ENCODE measurements around the gene KCNJ15. TPM values are rescaled to one million over a fixed set of nuclear protein-coding genes. Genes with fewer than 3 reads are reported as not detected.

KCNJ15 gene
- total and polyA plus RNA-seq, 10 of the 15 experiments (the other 5 are each of a cell fraction or from before 2014, with no cell fraction given) = 0.05 to 2.7 (median 0.33) TPM; not detected in 6

DNA sequence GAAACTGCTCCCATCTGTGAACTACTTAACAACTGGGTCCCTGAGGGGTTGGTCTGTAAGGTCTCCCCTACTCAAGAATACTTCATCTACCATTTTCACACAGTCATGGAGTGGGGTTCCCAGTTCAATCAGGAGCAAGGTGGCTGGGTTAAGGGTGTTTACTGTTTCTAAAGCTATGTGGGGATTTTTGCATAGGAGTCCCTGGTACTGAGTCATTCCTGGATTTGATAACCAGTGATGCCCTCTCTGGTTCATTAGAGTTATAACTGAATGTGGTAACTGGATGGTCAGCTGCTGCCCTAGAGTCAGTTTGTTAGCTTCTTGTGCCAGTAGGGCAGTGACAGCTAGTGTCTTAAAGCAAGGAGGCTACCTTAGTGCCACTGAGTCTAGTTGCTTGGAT is 29.4 kb upstream of the KCNJ15 start (continued):
- TF ChIP-seq, protein P1, sequence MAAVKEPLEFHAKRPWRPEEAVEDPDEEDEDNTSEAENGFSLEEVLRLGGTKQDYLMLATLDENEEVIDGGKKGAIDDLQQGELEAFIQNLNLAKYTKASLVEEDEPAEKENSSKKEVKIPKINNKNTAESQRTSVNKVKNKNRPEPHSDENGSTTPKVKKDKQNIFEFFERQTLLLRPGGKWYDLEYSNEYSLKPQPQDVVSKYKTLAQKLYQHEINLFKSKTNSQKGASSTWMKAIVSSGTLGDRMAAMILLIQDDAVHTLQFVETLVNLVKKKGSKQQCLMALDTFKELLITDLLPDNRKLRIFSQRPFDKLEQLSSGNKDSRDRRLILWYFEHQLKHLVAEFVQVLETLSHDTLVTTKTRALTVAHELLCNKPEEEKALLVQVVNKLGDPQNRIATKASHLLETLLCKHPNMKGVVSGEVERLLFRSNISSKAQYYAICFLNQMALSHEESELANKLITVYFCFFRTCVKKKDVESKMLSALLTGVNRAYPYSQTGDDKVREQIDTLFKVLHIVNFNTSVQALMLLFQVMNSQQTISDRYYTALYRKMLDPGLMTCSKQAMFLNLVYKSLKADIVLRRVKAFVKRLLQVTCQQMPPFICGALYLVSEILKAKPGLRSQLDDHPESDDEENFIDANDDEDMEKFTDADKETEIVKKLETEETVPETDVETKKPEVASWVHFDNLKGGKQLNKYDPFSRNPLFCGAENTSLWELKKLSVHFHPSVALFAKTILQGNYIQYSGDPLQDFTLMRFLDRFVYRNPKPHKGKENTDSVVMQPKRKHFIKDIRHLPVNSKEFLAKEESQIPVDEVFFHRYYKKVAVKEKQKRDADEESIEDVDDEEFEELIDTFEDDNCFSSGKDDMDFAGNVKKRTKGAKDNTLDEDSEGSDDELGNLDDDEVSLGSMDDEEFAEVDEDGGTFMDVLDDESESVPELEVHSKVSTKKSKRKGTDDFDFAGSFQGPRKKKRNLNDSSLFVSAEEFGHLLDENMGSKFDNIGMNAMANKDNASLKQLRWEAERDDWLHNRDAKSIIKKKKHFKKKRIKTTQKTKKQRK (IDR thresholded peaks at IDR 0.05; ENCODE audit: low read depth, low read length) = no peak

GRCh38 chr21:38228115-38228514 is 28.7 kb upstream of the KCNJ15 start:
- no peaks in the 10 kb centered on the region for H3K36me3 ChIP-seq (ENCODE audit: control insufficient read depth in 2 of 2, insufficient read depth in 2 of 2, low read length in 1 of 2)
- in situ Hi-C loops (cut with MboI) (loop anchor here (25.0 kb wide), 1 partner anchor 1716 kb away; no protein-coding TSS in a partner anchor), intact Hi-C loops (cut with micrococcal nuclease; ENCODE audit: unreplicated experiment) (no loop called here)
- CTCF ChIA-PET = interaction anchor here (2.8 kb wide), 1 partner anchor 9 kb away, joined by 13 read pairs; no protein-coding TSS in a partner anchor
- no peak for ATAC-seq
- POLR2A ChIA-PET = no interaction called here
- no peak overlapping the region for H3K9ac ChIP-seq (ENCODE audit: control insufficient read depth, insufficient read depth, low read length)
- no peaks in the 10 kb centered on the region for H3K79me2 ChIP-seq (ENCODE audit: control insufficient read depth, insufficient read depth, low read length)
- BruUV-seq (replicated peaks) = no TSS peak
- no peak overlapping the region for H3K4me3 ChIP-seq
- peaks cover 18% of the 10 kb centered on the region for H3K9me3 ChIP-seq (replicated peaks; ENCODE audit: control insufficient read depth, insufficient read depth, low read length)
- H2AFZ ChIP-seq (ENCODE audit: control insufficient read depth, low read depth, low read length) = no peak overlapping the region
- RAD21 ChIA-PET (ENCODE audit: unreplicated experiment) = no interaction called here
- H3K27ac ChIP-seq (ENCODE audit: control insufficient read depth, insufficient read depth) = no peak overlapping the region
- 57% methylated on average over 6 of the region's 6 CpGs for WGBS (ENCODE audit: insufficient coverage, insufficient replicate concordance, low lambda C conversion rate, missing lambda C conversion rate)
- no peak overlapping the region for H3K4me2 ChIP-seq (ENCODE audit: control insufficient read depth, insufficient read depth)
- no peak for DNase-seq (ENCODE audit: low read depth, low spot score)
- H4K20me1 ChIP-seq (ENCODE audit: control insufficient read depth, insufficient read depth) = no peaks in the 10 kb centered on the region
- no peaks in the 10 kb centered on the region for H3K27me3 ChIP-seq (replicated peaks in 1 of 2; ENCODE audit: control insufficient read depth in 2 of 2, insufficient read depth in 2 of 2, low read length in 1 of 2)
- SMC1A ChIA-PET (ENCODE audit: uncharacterized antibody, unreplicated experiment) = interaction anchor here (0.9 kb wide), 1 partner anchor 39 kb away, joined by 3 read pairs; no protein-coding TSS in a partner anchor
- no peak for FAIRE-seq
- H3K4me1 ChIP-seq (ENCODE audit: control insufficient read depth, insufficient read depth, low read length) = no peaks in the 10 kb centered on the region
- TF ChIP-seq NFYB (IDR thresholded peaks at IDR 0.05; ENCODE audit: insufficient read depth, low read depth, low read length) (no peak), NFXL1 (IDR thresholded peaks at IDR 0.05; ENCODE audit: borderline replicate concordance) (no peak), MEF2B (IDR thresholded peaks at IDR 0.05; ENCODE audit: partially characterized antibody, poor library complexity, severe bottlenecking) (no peak), NR2C1 (IDR thresholded peaks at IDR 0.05) (no peak), MTA3 (IDR thresholded peaks at IDR 0.05; ENCODE audit: borderline replicate concordance, low read length) (no peak), EZH2 (IDR thresholded peaks at IDR 0.05; ENCODE audit: borderline replicate concordance, control insufficient read depth, low read depth, low read length) (no peak), CBFB (IDR thresholded peaks at IDR 0.05; ENCODE audit: low read depth) (no peak), BCL11A (IDR thresholded peaks at IDR 0.05; ENCODE audit: low read depth, low read length) (no peak), ZNF384 (IDR thresholded peaks at IDR 0.05; ENCODE audit: borderline replicate concordance, low read depth, low read length) (no peak), JUNB (IDR thresholded peaks at IDR 0.05) (no peak), ASH2L (IDR thresholded peaks at IDR 0.05; ENCODE audit: borderline replicate concordance, low read depth) (no peak), YY1 (IDR thresholded peaks at IDR 0.05; ENCODE audit: low read depth, low read length) (no peak), SREBF1 (IDR thresholded peaks at IDR 0.05; ENCODE audit: low read length) (no peak), CHD2 (IDR thresholded peaks at IDR 0.05; ENCODE audit: borderline replicate concordance, low read depth, low read length) (no peak), NR2C2 (IDR thresholded peaks at IDR 0.05; ENCODE audit: borderline replicate concordance, control insufficient read depth, insufficient read length, low read depth) (no peak), CBX5 (IDR thresholded peaks at IDR 0.05; ENCODE audit: low read depth) (no peak)
- TF ChIP-seq, protein P2, sequence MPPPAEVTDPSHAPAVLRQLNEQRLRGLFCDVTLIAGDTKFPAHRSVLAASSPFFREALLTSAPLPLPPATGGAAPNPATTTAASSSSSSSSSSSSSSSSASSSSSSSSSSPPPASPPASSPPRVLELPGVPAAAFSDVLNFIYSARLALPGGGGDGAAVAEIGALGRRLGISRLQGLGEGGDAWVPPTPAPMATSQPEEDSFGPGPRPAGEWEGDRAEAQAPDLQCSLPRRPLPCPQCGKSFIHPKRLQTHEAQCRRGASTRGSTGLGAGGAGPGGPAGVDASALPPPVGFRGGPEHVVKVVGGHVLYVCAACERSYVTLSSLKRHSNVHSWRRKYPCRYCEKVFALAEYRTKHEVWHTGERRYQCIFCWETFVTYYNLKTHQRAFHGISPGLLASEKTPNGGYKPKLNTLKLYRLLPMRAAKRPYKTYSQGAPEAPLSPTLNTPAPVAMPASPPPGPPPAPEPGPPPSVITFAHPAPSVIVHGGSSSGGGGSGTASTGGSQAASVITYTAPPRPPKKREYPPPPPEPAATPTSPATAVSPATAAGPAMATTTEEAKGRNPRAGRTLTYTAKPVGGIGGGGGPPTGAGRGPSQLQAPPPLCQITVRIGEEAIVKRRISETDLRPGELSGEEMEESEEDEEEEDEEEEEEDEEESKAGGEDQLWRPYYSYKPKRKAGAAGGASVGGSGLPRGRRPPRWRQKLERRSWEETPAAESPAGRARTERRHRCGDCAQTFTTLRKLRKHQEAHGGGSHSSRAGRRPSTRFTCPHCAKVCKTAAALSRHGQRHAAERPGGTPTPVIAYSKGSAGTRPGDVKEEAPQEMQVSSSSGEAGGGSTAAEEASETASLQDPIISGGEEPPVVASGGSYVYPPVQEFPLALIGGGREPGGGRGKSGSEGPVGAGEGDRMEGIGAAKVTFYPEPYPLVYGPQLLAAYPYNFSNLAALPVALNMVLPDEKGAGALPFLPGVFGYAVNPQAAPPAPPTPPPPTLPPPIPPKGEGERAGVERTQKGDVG (CRISPR knock-in tag; IDR thresholded peaks at IDR 0.05) = no peak

Measured in GM12878 (cell line).